ENCODE results near the gene JARID2. TPM values are rescaled to one million over a fixed set of nuclear protein-coding genes. Genes with fewer than 3 reads are reported as not detected.

The JARID2 gene
- total and polyA plus RNA-seq, 9 of the 15 experiments (the other 6 are each of a cell fraction or from before 2014, with no cell fraction given): 5.0 to 29.0 (median 15.6) TPM

GRCh38 chr6:15299430-15300131, 53.7 kb downstream of the JARID2 start (continued):
- TF ChIP-seq ELK1 (CRISPR knock-in tag; IDR thresholded peaks at IDR 0.05): no peak
- no peak for TF ChIP-seq HMG20A (CRISPR knock-in tag; conservative IDR thresholded peaks at IDR 0.05)
- peak in 1 of 2 experiments; percentile 35; a peak in 2 of 4 replicates for TF ChIP-seq RAD21 (CRISPR knock-in tag; conservative IDR thresholded peaks at IDR 0.05 in 1 of 2, IDR thresholded peaks at IDR 0.05 in 1 of 2)
- TF ChIP-seq MED1 (CRISPR knock-in tag; IDR thresholded peaks at IDR 0.05; ENCODE audit: borderline replicate concordance): no peak
- TF ChIP-seq HIVEP1 (CRISPR knock-in tag; IDR thresholded peaks at IDR 0.05): no peak
- no peak for TF ChIP-seq ZNF253 (CRISPR knock-in tag; conservative IDR thresholded peaks at IDR 0.05)
- no peak for TF ChIP-seq TGIF2 (CRISPR knock-in tag; IDR thresholded peaks at IDR 0.05)
- no peak for TF ChIP-seq SMAD2 (IDR thresholded peaks at IDR 0.05; ENCODE audit: low read depth, low read length)
- no peak for TF ChIP-seq NFYB (IDR thresholded peaks at IDR 0.05; ENCODE audit: extremely low read depth, insufficient read length)
- no peak for TF ChIP-seq NFE2L1 (tag; IDR thresholded peaks at IDR 0.05; ENCODE audit: borderline replicate concordance, low read depth)
- TF ChIP-seq GATAD2B (IDR thresholded peaks at IDR 0.05; ENCODE audit: borderline replicate concordance): peak; percentile 95
- no peak for TF ChIP-seq BRCA1 (IDR thresholded peaks at IDR 0.05)
- no peak for TF ChIP-seq BRCA1 (CRISPR knock-in tag; IDR thresholded peaks at IDR 0.05)
- 0 out of 2 replicates have a peak, but pooled peaks have one; percentile 9 for TF ChIP-seq ZNF75A (CRISPR knock-in tag; IDR thresholded peaks at IDR 0.05)
- TF ChIP-seq ZNF740 (CRISPR knock-in tag; IDR thresholded peaks at IDR 0.05): 0 out of 2 replicates have a peak, but pooled peaks have one; percentile 24
- TF ChIP-seq ZNF740 (tag; IDR thresholded peaks at IDR 0.05): no peak; a peak in 1 of 4 replicates
- TF ChIP-seq ZBTB1 (CRISPR knock-in tag; IDR thresholded peaks at IDR 0.05; ENCODE audit: borderline replicate concordance, low read depth): no peak
- peak; percentile 69 for TF ChIP-seq ZNF584 (CRISPR knock-in tag; IDR thresholded peaks at IDR 0.05; ENCODE audit: low read depth)
- no peak for TF ChIP-seq E2F3 (CRISPR knock-in tag; IDR thresholded peaks at IDR 0.05)
- 0 out of 4 replicates have a peak, but pooled peaks have one; percentile 13 to 42 for TF ChIP-seq FOXA3 (CRISPR knock-in tag; conservative IDR thresholded peaks at IDR 0.05 in 1 of 2, IDR thresholded peaks at IDR 0.05 in 1 of 2)
- TF ChIP-seq YY1 (IDR thresholded peaks at IDR 0.05; ENCODE audit: borderline replicate concordance in 1 of 3, control insufficient read depth in 1 of 3, extremely low read depth in 1 of 3, insufficient read depth in 3 of 3, insufficient read length in 1 of 3, insufficient replicate concordance in 2 of 3, low read depth in 1 of 3, low read length in 2 of 3): peak in 2 of 3 experiments; percentile 60 to 81
- TF ChIP-seq HBP1 (CRISPR knock-in tag; IDR thresholded peaks at IDR 0.05): peak; percentile 76
- peak; percentile 74 for TF ChIP-seq EP400 (IDR thresholded peaks at IDR 0.05)
- TF ChIP-seq POU5F1 (IDR thresholded peaks at IDR 0.05; ENCODE audit: borderline replicate concordance, low read depth, low read length, partially characterized antibody): no peak

Data from K562 (cell line).